B cell (primary cell): ENCODE measurements around the gene MYCBPAP. TPM values are rescaled to one million over a fixed set of nuclear protein-coding genes. Genes with fewer than 3 reads are reported as not detected.

ENCODE experiments used
- ATAC-seq: fragments of 200-7000 bp; cut with Tn5 transposase; one replicate; pipeline ENCODE4 v1.10.0; 2021; ENCODE audit warnings: low read depth, mild to moderate bottlenecking, moderate number of reproducible peaks, moderate library complexity
- CTCF ChIA-PET: fragments of 350-600 bp; sonication (Branson Sonifier 250); formaldehyde crosslinking; loops from one replicate; lab custom pipeline; 2021; ENCODE audit warnings: antibody characterized with exemption, inconsistent platforms; lab: Charles Lee
- POLR2A ChIA-PET: fragments of 350-600 bp; sonication (Branson Sonifier 250); formaldehyde crosslinking; loops from one replicate; lab custom pipeline; 2021; ENCODE audit warnings: antibody characterized with exemption; lab: Charles Lee
- DNase-seq: peaks from one replicate; pipeline ENCODE4 v3.0.0; 2013
- H2AFZ ChIP-seq: 2 replicates; pipeline ENCODE4 v1.6.1; 2012; ENCODE audit warnings: mild to moderate bottlenecking, low read depth, low read length; ENCODE audit not compliant: insufficient read depth, poor library complexity, severe bottlenecking
- H3K27ac ChIP-seq, 2 donors: 1 replicate in 1 of 2; 2 replicates in 1 of 2; pipeline ENCODE4 v1.5.1; 2012 to 2013; ENCODE audit warnings: low read length in 2 of 2, mild to moderate bottlenecking in 2 of 2, moderate library complexity in 1 of 2
- H3K27me3 ChIP-seq, 4 experiments: fragments of 200-600 bp in 1 of 4; sonication (generic) in 1 of 4; replicated peaks in 1 of 4; 1 replicate in 2 of 4; 2 replicates in 2 of 4; pipeline versions ENCODE4 v1.6.1 to v1.7.0; 2013 to 2016; ENCODE audit warnings: low read length in 3 of 4, mild to moderate bottlenecking in 2 of 4, mixed read lengths in 1 of 4, moderate library complexity in 1 of 4; ENCODE audit not compliant: insufficient read depth in 4 of 4, control insufficient read depth in 3 of 4; ENCODE audit errors: control extremely low read depth in 1 of 4
- H3K36me3 ChIP-seq, 2 experiments: replicated peaks in 1 of 2; 1 replicate in 1 of 2; 2 replicates in 1 of 2; pipeline versions ENCODE4 v1.6.1 to v1.7.1; 2013; ENCODE audit warnings: low read length in 1 of 2; ENCODE audit not compliant: insufficient read depth in 2 of 2, control insufficient read depth in 1 of 2; ENCODE audit errors: control extremely low read depth in 1 of 2, extremely low read depth in 1 of 2
- H3K4me1 ChIP-seq, 2 donors: fragments of 200-600 bp in 1 of 2; sonication (generic) in 1 of 2; 1 replicate in 1 of 2; 2 replicates in 1 of 2; pipeline versions ENCODE4 v1.5.1 to v1.6.1; 2013 to 2017; ENCODE audit warnings: low read length in 2 of 2; ENCODE audit not compliant: control insufficient read depth in 2 of 2, insufficient read depth in 2 of 2
- H3K4me2 ChIP-seq: replicated peaks from 2 replicates; pipeline ENCODE3; 2012; ENCODE audit warnings: mild to moderate bottlenecking, low read depth, low read length; ENCODE audit not compliant: poor library complexity, severe bottlenecking
- H3K4me3 ChIP-seq, 5 experiments: fragments of 200-600 bp in 1 of 5; sonication (generic) in 1 of 5; 1 replicate in 3 of 5; 2 replicates in 2 of 5; pipeline versions ENCODE4 v1.5.1 to v1.7.0; 2011 to 2016; ENCODE audit warnings: low read length in 4 of 5, mild to moderate bottlenecking in 4 of 5, low read depth in 2 of 5, control low read depth in 1 of 5, moderate library complexity in 1 of 5; ENCODE audit not compliant: insufficient read depth in 1 of 5; ENCODE audit errors: control extremely low read depth in 1 of 5, extremely low read depth in 1 of 5
- H3K79me2 ChIP-seq: fragments of 200-600 bp; sonication (generic); one replicate; pipeline ENCODE4 v1.6.0; 2016; ENCODE audit warnings: low read length; ENCODE audit not compliant: control insufficient read depth, insufficient read depth
- H3K9ac ChIP-seq: fragments of 200-600 bp; sonication (generic); 2 replicates; pipeline ENCODE4 v1.6.1; 2017; ENCODE audit warnings: mild to moderate bottlenecking, low read length, moderate library complexity
- H3K9me3 ChIP-seq, 3 donors: one replicate each; pipeline versions ENCODE4 v1.6.1 to v1.7.1; 2013; ENCODE audit warnings: low read length in 2 of 3; ENCODE audit not compliant: control insufficient read depth in 2 of 3, insufficient read depth in 1 of 3; ENCODE audit errors: control extremely low read depth in 1 of 3
- H4K20me1 ChIP-seq: 2 replicates; pipeline ENCODE4 v1.6.0; 2012; ENCODE audit warnings: mild to moderate bottlenecking, low read length; ENCODE audit not compliant: insufficient read depth, control insufficient read depth, poor library complexity, severe bottlenecking
- H3K27ac Mint-ChIP-seq: one replicate; pipeline ENCODE4 v1.8.0; 2021; ENCODE audit warnings: mixed read lengths
- H3K27me3 Mint-ChIP-seq: one replicate; pipeline ENCODE4 v1.8.0; 2021; ENCODE audit warnings: mixed read lengths
- H3K4me1 Mint-ChIP-seq: one replicate; pipeline ENCODE4 v1.8.0; 2021; ENCODE audit warnings: mixed read lengths
- H3K4me3 Mint-ChIP-seq: one replicate; pipeline ENCODE4 v1.8.0; 2021; ENCODE audit warnings: mixed read lengths
- H3K9me3 Mint-ChIP-seq: one replicate; pipeline ENCODE4 v1.8.0; 2022; ENCODE audit warnings: mixed read lengths; ENCODE audit not compliant: insufficient read depth
- CTCF ChIP-seq: fragments of 200-600 bp; IDR thresholded peaks from one replicate; pipeline ENCODE4 v1.8.0; 2022; ENCODE audit warnings: antibody characterized with exemption, mild to moderate bottlenecking
- EZH2 ChIP-seq: IDR thresholded peaks from 2 replicates; pipeline ENCODE4 v1.6.1; 2012; ENCODE audit warnings: borderline replicate concordance, low read depth, mild to moderate bottlenecking, moderate library complexity, low read length; ENCODE audit not compliant: insufficient read depth, poor library complexity, severe bottlenecking
- WGBS: methylation state at CpG from one replicate; pipeline ENCODE4 v1.1.5; 2013; ENCODE audit warnings: missing lambda C conversion rate; ENCODE audit not compliant: insufficient coverage; 5-methylcytosine and 5-hydroxymethylcytosine counted together
- intact Hi-C: fragments of 100-400 bp; cut with micrococcal nuclease; formaldehyde crosslinking; loops from one replicate; pipeline ENCODE4 v1.10.0; 2022
- polyA plus RNA-seq: library from polyadenylated mRNA; depleted of rRNA; stranded (reverse); fragments of >200 nt; gene quantifications from 2 replicates; pipeline ENCODE4 v1.2.3, GENCODE V29; 2012
- total RNA-seq, 2 donors: library from RNA; stranded (reverse); fragments of 120-200 nt in 1 of 2; gene quantifications; 1 replicate in 1 of 2; 2 replicates in 1 of 2; pipeline versions ENCODE4 v1.2.3 to v1.2.4, GENCODE V29; 2013 to 2022

The MYCBPAP gene
- total and polyA plus RNA-seq, 2 donors (not counting 1 experiment from before 2014, with no cell fraction given): 1.9 to 5.1 TPM

- 53% methylated on average over 2 of the region's 3 CpGs for WGBS
- intact Hi-C loops: no loop called here
- no peak overlapping the region for H3K27ac ChIP-seq
- Mint-ChIP-seq H3K9me3 (no peaks in the 10 kb centered on the region), H3K4me1 (peaks cover 28% of the 10 kb centered on the region), H3K27me3 (no peaks in the 10 kb centered on the region), H3K4me3 (no peak overlapping the region), H3K27ac (no peak overlapping the region)
- ATAC-seq: no peak
- H3K79me2 ChIP-seq: no peaks in the 10 kb centered on the region
- no peaks in the 10 kb centered on the region for H3K36me3 ChIP-seq
- ChIA-PET CTCF (interaction anchor here (1.0 to 1.9 kb wide), 4 partner anchors 8 to 114 kb away, joined by 3 to 5 read pairs (median 4); partner anchors contain the start of gene LRRC59), POLR2A (no interaction called here)
- no peak for TF ChIP-seq EZH2
- no peak for TF ChIP-seq CTCF
- peaks cover 0 to 2% (median 0%) of the 10 kb centered on the region in 3 donors for H3K9me3 ChIP-seq
- H3K9ac ChIP-seq: no peak overlapping the region
- peaks cover 9 to 19% of the 10 kb centered on the region in 2 donors for H3K4me1 ChIP-seq
- no peak for DNase-seq
- H3K4me2 ChIP-seq: no peak overlapping the region
- H3K27me3 ChIP-seq: peaks cover 0 to 7% (median 3%) of the 10 kb centered on the region in 4 experiments
- H2AFZ ChIP-seq: no peak overlapping the region
- H4K20me1 ChIP-seq: no peaks in the 10 kb centered on the region
- H3K4me3 ChIP-seq: no peak overlapping the region
Observed at GRCh38 chr17:50511058-50511457, 2.8 kb downstream of the MYCBPAP start.

- intact Hi-C loops: no loop called here
- 83% methylated on average over 1 of the region's 4 CpGs for WGBS
- H3K4me1 ChIP-seq: peaks cover 7 to 13% of the 10 kb centered on the region in 2 donors
- ChIA-PET POLR2A (interaction anchor here (0.6 kb wide), 1 partner anchor 128 kb away, joined by 3 read pairs; no protein-coding TSS in a partner anchor), CTCF (no interaction called here)
- no peaks in the 10 kb centered on the region for H3K79me2 ChIP-seq
- no peaks in the 10 kb centered on the region for H3K9me3 ChIP-seq
- H3K27me3 ChIP-seq: peaks cover 0 to 7% (median 2%) of the 10 kb centered on the region in 4 experiments
- no peak overlapping the region for H3K27ac ChIP-seq
- Mint-ChIP-seq H3K4me1 (peaks cover 23% of the 10 kb centered on the region), H3K27ac (no peak overlapping the region), H3K27me3 (no peaks in the 10 kb centered on the region), H3K9me3 (no peaks in the 10 kb centered on the region), H3K4me3 (no peak overlapping the region)
- no peaks in the 10 kb centered on the region for H3K36me3 ChIP-seq
- H3K4me2 ChIP-seq: no peak overlapping the region
- H2AFZ ChIP-seq: no peak overlapping the region
- no peak for TF ChIP-seq EZH2
- TF ChIP-seq CTCF: no peak
- ATAC-seq: no peak
- no peaks in the 10 kb centered on the region for H4K20me1 ChIP-seq
- H3K9ac ChIP-seq: no peak overlapping the region
- H3K4me3 ChIP-seq: no peak overlapping the region
- DNase-seq: no peak
Observed at GRCh38 chr17:50513495-50513894, 5.3 kb downstream of the MYCBPAP start.
